Activated CD8-positive, alpha-beta memory T cell treated with anti-CD3 and anti-CD28 coated beads, Interleukin-2, amount 50 U/mL, for 1 hour (primary cell): ENCODE results near the gene LPIN2.
"Not testable (repeated sequence)": the region's sequence is repeated elsewhere in the genome, so short reads cannot be mapped to it uniquely, and the experiment has no call there.

Experiments used
- DNase-seq: peaks from one replicate; pipeline ENCODE4 v3.0.0-alpha.2; 2020; ENCODE audit errors: extremely low read depth

Gene LPIN2

DNA sequence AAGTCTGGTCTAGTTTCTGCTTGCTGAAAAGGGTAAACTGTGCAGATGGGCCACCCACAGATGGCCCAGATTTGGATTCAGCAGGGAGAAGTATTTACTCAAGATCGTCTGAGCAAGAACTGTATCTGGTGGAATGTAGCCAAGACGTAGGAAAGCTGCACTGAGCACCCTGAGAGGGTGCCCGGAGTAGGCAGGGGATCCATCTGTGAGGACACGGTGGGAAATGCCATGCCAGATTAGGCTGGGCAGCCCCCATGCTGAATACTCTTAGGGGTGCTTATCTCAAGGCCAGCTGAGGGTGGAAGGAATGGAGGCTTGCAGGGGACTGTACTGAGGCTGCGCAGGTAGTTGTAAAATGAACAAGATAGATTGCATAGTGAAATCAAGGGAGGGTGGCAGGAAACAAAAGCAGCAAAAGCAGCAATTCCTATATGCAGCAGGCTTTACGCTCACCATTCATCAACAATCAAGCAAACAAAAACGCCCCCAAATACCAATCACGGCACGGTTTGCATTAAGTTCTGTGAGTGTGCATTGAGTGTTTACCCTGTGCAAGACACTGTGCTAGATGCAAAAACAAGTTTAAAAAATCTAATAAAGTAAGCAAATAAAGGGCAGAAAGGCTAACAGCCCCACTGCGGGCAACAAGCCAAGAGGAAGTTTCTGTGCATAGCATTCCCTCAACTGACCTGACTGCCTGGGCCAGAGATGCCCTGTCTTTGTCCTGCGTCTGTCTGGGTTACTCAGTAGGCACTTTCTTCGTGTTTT lies 32.2 kb upstream of the LPIN2 start:
- no peak for DNase-seq

- DNase-seq = no peak
Observed at GRCh38 chr18:3042379-3042778, 29.4 kb upstream of the LPIN2 start.

- DNase-seq = no peak
Observed at GRCh38 chr18:3041843-3042242, 28.9 kb upstream of the LPIN2 start.

- no peak for DNase-seq
Observed at GRCh38 chr18:3040881-3041280, 27.9 kb upstream of the LPIN2 start.

DNA sequence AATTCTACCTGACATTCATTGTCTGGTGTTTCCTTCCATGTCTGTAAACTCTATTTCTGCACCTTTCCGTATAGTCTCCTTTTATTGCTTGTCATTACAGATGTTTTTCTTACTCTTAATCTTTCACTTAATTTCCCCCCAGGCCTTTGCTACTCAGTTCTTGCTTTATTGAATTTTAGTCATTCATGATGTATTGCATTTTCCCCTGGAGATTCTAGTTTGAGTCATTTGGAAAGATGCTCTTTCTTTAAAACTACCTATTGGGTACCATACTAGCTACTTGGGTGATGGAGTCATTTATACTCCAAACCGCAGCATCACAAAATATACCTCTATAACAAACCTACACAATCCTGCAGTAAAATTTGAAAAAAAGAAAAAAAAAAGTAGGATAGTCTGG lies 27.2 kb upstream of the LPIN2 start:
- DNase-seq = no peak

- DNase-seq = no peak
Observed at GRCh38 chr18:3037423-3037915, 24.5 kb upstream of the LPIN2 start.

- no peak for DNase-seq
Observed at GRCh38 chr18:3036108-3036507, 23.2 kb upstream of the LPIN2 start.

DNA sequence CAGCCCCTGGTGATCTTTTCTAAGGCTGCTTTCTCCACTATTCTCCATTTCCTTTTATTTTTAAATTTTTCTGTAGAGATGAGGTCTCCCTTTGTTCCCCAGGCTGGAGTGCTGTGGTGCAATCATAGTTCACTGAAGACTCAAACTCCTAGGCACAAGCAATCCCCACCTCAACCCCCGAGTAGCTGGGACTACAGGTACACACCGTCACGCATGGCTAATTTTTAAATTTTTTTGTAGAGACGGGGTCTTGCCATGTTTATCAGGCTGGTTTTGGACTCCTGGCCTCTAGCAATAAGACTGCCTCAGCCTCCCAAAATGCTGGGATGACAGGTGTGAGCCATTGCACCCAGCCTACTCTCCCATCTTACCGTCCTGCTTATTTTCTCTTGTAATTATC lies 22.7 kb upstream of the LPIN2 start:
- no peak for DNase-seq

- DNase-seq = no peak
Observed at GRCh38 chr18:3032721-3033120, 19.8 kb upstream of the LPIN2 start.

DNA sequence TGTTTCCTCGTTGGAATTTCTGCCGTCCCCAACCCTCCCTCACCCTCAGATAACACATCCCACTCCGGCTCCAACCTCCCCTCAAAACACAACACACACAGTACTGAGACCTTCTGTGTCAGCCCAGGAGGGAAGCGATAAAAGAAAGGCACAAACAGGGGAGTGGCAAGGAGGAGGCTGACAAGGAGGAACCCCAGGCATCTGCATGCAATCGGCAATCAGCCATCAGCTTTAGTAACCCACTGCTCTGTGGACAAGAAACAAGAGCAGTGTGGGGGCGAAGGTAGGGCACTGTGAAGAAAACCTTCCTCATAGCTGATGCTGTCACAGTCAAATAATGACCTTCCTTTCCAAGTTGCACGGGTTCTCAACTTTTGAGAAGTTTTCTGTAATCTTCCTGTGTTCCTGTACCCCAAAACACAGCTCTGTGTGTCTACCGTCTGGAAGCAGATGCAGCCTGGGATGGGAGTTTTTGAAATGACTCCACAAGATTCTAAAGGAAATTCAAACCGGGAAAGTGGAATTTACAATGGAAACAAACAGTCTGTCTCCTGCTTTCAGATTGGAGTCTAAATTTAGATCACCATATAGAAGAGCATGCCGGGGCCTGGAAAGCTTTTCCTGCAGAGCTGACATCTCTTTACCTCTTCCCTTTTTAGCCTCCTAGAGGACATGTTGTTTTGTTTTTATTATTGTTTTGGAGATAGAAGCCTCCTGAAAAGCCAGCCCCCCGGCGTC lies 16.4 kb upstream of the LPIN2 start:
- no peak for DNase-seq

DNA sequence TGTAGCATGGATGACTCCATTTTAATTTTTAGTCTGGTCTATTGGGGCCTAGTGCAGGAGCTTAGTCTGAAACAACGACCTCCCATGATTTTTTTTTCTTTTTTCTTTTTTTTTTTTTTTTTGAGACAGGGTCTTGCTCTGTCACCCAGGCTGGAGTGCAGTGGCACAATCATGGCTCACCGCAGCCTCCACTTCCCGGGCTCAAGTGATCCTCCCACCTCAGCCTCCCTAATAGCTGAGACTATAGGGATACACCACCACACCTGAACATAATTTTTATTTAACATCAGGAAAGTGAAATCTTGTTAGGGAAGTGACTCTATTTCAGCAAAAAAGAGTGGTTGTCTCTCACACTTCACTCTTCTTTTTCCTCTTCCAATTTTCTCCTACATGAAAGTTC lies 15.2 kb upstream of the LPIN2 start:
- not testable (repeated sequence) for DNase-seq

- no peak for DNase-seq
Observed at GRCh38 chr18:3027370-3027891, 14.5 kb upstream of the LPIN2 start.

GRCh38 chr18:3025544-3025943 lies 12.6 kb upstream of the LPIN2 start:
- no peak for DNase-seq

GRCh38 chr18:3023603-3024002 lies 10.7 kb upstream of the LPIN2 start:
- not testable (repeated sequence) for DNase-seq

GRCh38 chr18:3016585-3017297 lies 3.8 kb upstream of the LPIN2 start:
- no peak for DNase-seq

GRCh38 chr18:3015851-3016250 lies 2.9 kb upstream of the LPIN2 start:
- no peak for DNase-seq

DNA sequence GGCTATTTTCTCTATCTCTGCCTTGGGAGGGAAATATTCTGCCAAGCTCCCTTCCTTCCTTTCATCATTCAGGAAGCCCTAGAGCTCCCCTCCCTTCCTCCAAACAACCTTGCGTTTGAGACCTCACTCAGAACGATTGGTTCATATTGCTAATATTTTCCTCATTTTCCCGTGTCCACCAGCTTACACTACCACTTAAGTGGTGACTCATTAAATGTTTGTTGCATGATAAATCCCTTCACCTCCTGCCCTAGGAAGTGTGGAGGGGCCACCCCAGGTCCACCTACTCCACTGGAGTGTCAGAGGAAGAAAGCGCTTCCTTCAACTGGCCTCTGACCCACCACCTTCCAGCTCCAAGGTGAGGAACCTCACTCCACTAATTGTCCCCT lies 2.3 kb upstream of the LPIN2 start:
- no peak for DNase-seq

DNA sequence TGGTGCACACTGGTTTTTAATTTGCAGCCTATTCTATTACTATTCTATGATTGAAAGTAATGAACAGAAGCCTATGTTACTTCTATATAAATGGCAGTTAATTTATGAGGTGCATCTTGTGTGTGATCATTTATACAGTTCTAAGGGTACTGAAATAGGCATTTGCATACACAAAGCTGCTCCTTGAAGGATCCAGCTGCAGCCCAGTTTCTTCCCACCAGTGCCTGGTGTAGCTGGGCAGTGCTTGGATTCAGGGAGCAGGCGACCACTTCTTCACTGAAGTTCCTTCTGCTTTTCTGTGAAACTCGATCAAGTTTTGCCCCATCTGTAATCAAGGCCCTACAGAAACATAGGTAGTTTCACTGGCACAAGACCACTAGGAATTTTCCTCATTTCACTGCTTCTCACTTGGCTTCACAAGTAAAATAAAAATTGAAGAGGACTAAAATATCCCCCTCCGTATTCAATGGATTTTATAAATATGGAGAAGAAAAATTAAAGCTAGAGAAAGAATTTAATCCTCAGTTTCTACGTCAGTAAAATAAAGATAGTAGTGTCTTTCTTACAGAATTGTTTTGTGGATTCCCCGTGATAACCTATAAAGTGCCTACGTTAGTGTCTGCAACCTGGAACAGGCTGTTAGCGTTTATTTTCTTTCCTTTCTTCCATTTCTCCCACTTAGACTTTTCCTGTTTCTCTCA lies 1.7 kb upstream of the LPIN2 start:
- no peak for DNase-seq

- DNase-seq = no peak
Observed at GRCh38 chr18:3012136-3013023, 564 bp downstream of the LPIN2 start.

GRCh38 chr18:3010086-3010485 lies 2.9 kb downstream of the LPIN2 start:
- no peak for DNase-seq

- no peak for DNase-seq
Observed at GRCh38 chr18:3008541-3008940, 4.4 kb downstream of the LPIN2 start.
